Measurements from ENCODE around the gene MAN2A2.

- TF ChIP-seq POLR2A (IDR thresholded peaks at IDR 0.05), result no peak
- TF ChIP-seq CTCF (IDR thresholded peaks at IDR 0.05), result no peak
- peak in 2 of 3 donors; percentile 29 to 56 for TF ChIP-seq POLR2AphosphoS5 (IDR thresholded peaks at IDR 0.05)
Measured at GRCh38 chr15:90869601-90870353, 33.3 kb upstream of the MAN2A2 start.
